ENCODE measurements around the gene CACNA1C.

DNA sequence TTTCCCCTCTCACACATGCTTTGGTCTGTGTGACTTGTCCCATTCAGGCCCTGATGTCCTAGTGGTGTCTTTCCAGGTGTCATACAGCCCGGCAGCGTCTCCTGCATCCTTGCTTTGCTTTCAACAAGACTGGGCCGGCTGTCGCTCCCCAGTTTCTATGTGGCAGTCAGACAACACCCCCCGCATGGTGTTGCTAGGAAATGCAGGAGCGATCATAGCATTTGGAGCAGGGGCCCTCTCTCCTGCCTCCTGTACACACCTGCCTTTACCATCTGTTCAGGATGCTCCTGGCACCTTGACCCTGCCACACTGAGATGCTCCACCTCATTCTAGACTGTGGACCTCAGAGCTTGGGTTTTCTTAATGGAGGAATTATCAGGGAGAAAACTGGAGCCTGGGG is 29.5 kb downstream of the CACNA1C start:
- TF ChIP-seq POLR2AphosphoS5 (IDR thresholded peaks at IDR 0.05; ENCODE audit: low read depth, low read length) (no peak), POLR2A (IDR thresholded peaks at IDR 0.05; ENCODE audit: low read depth, low read length) (no peak), SPI1 (IDR thresholded peaks at IDR 0.05; ENCODE audit: low read depth, low read length) (no peak), TAF1 (IDR thresholded peaks at IDR 0.05; ENCODE audit: low read depth, low read length) (no peak), POU2F2 (IDR thresholded peaks at IDR 0.05; ENCODE audit: low read depth, low read length) (no peak)

Measured in GM12891 (cell line).